DMS53 treated with DMSO at 0.1 percent for 48 hours (cell line): Measurements from ENCODE around the gene HBS1L.
"Not testable (repeated sequence)": the region's sequence is repeated elsewhere in the genome, so short reads cannot be mapped to it uniquely, and the experiment has no call there.

Experiments used
- DNase-seq: peaks from one replicate; lab custom pipeline; 2025; ENCODE audit not compliant: unreplicated experiment; lab: John Stamatoyannopoulos, UW

Gene HBS1L

DNA sequence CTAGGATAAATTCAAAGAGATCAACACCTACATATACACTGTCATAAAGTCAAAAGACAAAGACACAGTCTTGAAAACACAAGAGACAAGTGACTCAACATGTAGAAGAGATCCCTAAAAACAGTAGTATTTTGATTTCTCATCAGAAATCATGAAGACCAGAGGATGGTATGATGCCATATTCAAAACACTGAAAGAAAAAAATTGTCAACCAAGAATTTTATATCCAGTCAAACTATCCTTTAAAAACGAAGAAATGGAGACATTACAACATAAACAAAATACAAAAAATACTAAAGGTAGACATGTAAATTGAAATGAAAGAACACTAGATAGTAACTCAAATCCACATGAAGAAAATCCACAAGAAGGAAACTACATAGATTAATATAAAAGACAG, 27.3 kb upstream of the HBS1L start:
- DNase-seq: no peak

DNA sequence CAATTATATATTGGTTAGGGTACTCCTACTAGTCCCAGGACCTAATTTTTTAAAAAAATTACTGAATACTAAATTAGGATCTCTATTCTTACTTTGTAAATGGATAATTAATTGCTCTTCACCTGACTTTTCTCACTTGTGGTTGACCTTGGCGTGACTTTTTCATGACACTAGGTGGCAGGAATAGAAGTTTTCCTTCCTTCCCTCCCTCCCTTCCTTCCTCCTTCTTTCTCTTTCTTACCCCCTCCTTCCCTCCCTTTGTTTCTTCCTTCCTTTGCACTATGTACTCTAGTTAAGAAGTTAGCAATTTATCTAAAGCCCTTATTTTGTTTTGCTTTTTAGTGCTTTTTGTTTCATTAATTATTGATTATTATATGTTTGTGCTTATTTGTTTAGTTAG, 20.4 kb upstream of the HBS1L start:
- no peak for DNase-seq

DNA sequence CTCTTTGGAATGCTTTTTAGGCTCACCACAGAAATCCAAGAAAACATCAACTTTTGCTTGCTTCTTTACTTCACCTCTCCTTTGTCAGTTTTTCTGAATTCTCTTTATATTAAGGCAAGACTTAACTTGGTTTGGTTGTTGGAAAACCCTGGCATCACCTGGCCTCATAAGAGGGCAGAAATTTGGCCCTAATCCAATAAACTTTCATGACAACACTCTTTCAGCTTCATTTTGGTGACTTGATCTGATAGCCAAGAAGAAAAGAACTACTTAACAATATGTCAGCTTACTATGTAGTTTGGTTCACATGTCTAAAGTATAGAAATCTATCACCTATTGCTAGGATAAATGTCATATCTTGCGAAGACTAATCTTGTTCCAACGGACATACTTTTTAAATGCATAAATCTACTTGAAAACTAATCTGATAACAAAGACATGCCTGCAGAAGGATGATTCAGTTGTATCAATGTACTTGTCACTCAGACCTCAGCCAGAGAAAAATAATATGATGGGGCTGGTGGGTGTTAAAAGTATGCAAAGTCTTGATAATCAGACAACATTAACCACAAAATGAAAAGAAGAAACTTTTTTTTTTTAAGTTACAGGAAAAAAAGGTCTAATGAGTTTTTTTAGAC, 19.3 kb upstream of the HBS1L start:
- no peak for DNase-seq

DNA sequence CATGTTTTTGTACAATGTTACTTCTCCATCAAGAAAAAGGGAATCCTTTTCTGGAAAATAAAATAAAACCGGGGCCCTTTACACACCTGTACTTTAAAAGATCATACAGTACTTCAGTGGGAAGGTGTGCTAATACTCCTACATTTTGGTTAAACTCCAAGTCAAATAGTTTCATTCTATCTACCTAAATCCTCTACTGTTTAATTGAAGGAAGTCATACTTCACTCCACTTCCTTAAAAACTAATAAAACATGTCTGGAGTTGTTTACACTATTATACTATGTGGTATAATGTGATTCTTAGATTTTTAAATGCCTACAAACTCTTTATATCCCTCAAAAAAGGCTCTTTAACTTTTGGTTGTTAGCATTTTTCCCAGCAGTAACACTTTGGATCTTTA, 18.6 kb upstream of the HBS1L start:
- no peak for DNase-seq

DNA sequence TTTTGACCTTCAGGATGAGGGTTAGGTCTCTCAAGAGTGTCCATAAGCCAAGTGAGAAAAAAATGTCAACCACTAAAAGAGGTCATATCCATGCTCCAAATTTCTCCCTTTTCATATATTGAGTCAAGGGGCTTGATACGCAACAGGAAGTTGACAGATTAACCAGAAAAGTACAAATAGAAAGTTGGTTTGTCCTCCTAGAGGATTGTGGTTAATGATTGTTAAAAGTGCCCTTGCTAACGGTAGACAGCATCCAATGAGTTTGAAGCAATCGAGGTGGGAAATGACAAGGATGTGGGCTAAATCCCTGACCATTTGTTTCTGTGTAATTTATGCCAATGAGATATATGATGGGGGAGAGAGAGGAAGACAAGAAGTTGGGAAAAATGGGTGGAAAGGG, 18.1 kb upstream of the HBS1L start:
- DNase-seq: no peak

DNA sequence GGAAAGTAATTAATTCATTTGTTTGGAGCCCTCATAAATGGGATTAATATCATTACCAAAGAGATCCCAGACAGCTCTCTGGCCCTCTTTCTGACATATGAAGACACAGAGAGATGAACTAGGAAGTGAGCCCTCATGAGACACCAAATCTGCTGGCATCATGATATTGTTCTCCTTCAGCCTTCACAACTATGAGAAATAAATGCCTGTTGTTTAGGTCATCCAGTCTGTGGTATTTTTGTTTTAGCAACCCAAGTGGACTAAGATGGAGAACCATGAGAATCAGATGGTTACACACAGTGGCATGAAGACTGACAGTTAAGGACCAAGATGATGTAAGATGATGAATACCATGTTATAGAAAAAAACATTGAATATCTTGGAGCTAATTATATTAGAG, 16.9 kb upstream of the HBS1L start:
- DNase-seq: no peak

DNA sequence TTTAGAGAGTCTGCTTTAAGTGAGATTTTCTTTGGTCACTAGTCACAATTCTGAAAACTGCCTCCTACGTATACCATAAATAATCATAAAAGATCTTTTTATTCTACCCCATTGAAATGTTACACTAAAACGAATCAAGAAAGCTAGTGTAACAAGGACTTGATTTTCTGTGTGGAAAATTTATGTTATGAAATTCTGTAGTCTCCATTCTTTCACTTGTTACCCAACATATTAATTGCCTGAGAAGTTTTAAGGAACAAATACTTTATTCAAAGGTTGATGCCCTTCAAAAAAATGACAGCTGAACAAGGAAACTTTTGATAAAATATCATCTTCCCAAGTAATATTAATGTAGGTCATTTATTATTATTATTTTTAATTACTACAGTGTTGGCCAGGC, 13.3 kb upstream of the HBS1L start:
- no peak for DNase-seq

DNA sequence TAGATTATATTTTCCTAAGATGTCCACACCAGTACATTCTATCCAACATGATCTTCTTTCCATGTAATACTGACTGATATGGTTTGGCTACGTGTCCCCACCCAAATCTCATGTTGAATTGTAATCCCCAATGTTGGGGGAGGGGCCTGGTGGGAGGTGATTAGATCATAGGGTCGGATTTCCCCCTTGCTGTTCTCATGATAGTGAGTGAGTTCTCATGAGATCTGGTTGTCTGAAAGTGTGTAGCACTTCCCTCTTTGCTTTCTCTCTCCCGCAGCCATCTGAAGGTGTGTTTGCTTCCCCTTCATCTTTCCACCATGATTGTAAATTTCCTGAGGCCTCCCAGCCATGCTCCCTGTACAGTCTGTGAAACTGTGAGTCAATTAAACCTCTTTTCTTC, 12.2 kb upstream of the HBS1L start:
- DNase-seq: no peak

DNA sequence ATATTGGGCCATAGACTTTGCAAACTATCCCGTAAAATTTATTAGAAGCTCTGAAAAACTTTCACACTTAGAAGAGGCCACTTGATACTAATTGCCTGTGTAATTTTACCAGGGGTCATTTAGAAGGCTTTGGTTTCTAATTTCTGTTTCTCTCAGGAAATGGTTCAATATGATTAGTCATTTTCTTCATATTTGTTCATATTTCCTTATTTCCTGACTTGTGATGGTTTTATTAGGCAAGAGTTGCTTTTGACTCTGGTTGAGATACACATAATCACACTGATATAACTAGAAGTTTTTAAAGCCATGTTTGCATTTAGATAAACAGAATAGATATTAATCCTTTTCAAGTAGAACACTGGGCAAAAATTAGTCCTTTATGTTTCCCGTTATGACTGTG, 11.8 kb upstream of the HBS1L start:
- DNase-seq: no peak

DNA sequence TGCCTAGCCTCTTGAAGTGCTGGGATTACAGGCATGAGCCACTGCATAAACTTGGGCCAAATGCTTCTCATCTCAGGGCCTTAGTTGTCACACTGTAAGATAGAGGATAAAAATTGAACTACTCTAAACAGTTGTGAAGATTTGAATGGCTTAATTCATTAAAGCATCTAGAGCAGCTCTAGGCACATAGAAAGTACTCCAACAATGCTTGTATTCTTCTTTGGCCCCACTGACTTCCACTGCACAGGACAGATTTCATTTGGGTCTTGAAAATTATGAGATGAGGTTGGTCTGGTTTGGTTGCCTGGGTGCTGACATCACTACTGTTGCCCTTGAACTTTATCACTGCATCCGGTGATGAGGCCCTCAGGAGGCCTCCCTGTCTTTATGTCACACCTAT, 10.0 kb upstream of the HBS1L start:
- no peak for DNase-seq

DNA sequence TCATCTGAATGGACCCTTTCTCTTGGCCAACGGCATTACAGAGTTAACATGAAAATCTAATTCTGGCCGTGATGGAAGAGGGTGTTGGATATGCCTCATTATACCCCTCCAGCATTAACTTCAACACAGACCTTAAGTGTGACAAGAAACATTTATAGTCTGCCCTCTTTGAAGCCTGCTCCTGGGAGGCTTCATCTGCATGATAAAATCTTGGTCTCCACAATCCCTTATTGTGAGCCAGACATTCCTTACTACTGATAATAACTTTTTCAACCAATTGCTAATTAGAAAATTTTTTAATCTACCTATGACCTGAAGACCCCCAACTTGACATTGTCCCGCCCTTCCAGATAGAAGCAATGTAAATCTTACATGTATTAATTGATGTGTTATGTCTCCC, 9.3 kb upstream of the HBS1L start:
- no peak for DNase-seq

DNA sequence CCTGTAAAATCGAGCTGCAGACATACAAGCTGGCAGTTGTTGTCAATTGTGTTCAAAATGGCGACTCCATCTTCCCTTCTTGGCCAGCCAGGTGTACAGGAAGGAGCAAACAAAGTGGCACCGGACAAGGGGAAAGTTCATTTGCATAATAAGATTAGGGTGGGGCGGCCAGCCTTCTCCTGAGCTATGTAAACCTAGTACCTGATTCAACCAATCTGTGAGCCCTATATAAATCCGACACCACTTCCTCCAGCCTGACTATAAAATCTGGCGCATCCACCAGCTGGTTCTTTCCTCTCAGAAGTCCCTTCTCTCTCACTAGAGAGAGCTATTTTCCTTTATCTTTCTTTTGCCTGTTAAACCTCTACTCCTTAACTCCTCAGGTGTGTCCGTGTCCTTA, 8.1 kb upstream of the HBS1L start:
- no peak for DNase-seq

DNA sequence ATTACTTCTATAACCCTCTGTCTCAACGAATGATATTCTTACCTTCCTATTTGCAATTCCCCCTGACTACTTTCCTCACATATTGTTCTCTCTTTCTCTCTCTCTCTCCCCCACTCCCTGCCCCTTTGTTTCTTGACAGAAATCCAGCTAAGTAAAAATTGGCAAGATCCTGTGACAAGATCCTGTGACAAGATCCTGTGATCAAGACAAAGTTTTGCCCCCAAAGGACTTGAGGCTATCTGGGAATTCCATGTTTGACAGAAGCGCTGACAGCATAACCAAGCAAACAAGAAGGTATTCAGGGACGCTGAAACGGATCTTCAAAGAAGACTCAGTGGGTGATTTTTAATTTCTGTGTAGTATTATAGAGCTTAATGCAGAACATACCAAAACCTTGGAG, 5.5 kb upstream of the HBS1L start:
- DNase-seq: no peak

DNA sequence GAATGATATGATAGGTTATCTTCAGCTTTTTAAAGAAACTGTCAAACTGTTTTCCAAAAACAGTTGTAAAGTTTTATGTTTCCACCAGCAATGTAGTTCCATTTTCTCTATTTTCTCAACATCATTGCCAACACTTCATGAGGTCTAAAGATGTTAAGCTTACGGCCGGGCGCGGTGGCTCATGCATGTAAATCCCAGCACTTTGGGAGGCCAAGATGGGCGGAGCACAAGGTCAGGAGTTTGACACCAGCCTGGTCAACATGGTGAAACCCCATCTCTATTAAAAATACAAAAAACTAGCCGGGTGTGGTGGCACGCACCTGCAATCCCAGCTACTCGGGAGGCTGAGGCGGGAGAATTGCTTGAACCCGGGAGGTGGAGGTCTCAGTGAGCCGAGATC, 3.7 kb upstream of the HBS1L start:
- not testable (repeated sequence) for DNase-seq

DNA sequence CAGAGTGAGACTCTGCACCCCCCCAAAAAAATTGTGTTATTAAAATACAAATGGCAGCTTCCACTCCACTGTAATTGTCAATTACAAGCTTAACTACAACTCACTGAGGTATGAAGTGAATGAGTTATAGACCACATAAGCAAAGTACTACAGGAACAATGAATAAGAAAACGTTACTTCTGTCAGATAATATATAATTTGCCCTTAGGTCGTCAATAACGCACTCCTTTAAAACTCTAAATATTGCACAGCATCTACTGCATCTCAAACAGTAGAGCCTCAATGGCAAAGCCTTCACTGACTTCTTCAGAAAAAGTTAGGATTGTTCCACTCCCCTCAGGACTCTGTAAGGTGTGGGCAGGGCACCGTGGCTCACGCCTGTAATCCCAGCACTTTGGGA, 2.0 kb upstream of the HBS1L start:
- no peak for DNase-seq

DNA sequence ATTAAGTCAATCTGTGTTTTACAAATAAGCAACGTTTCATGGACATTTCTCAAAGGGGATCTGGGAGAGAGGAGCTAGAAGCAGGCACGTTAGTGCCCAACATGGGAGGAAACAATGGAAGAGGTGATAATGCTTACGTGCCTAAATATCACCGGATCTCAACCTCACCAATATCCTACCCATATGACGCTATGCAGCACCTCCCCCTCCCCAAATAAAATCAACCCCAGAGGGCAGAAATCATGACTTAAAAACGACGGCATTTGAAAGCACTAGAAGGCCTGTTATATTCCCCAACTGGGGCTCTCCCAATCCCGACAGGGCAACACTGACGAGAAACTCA, 425 bp downstream of the HBS1L start:
- DNase-seq: no peak

DNA sequence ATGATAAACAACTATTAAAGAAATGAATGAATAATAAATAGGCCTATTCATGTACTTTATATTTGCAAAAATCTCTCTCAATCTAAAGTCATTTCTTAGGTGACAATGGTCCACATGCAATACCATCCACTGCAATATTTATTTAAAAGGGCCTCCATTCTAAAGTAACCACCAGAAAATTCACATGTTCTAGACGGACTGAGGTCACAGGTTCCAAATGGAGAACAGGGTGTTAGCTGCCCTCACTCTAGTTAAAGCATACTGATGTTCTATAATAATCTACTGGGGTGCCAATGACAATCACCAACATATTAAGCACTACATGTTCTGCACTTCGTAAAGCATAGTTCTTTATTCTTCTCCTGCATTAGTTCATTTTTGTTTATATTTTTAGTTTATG, 1.2 kb downstream of the HBS1L start:
- DNase-seq: no peak

DNA sequence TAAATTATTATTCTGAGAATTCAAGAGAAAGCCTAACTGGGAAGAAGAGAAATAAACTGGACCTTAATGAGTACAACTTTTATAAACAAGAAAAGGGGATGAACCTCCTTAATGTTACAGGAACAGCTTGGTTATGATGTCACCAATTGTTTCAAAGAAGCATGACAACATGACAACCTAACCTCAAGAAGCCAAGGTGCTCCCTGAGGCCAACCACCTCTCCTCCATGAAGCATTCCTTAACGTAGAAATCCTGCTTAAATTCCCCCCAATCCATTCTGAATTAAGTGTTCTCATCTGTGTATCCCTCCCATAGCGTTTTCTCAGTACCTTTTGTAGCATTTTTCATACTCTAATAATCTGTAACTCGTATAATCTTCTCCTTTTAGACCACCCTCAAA, 1.7 kb downstream of the HBS1L start:
- DNase-seq: no peak

DNA sequence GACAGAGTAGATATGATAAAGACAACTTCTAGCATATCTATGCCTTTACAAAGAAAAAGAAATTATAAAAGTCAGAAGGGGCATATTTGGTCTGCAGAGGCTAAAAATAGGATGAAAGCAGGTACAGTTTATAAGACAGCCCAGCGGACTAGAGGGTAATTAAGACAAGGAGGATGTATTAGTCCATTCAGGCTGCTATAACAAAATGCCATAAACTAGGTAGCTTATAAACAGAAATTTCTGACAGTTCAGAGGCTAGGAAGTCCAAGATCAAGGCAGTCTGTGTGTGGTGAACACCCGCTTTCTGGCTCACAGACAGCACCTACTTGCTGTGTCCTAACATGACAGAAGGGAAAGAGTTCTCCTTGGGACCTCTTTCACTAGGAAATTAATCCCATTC, 5.7 kb downstream of the HBS1L start:
- DNase-seq: no peak

DNA sequence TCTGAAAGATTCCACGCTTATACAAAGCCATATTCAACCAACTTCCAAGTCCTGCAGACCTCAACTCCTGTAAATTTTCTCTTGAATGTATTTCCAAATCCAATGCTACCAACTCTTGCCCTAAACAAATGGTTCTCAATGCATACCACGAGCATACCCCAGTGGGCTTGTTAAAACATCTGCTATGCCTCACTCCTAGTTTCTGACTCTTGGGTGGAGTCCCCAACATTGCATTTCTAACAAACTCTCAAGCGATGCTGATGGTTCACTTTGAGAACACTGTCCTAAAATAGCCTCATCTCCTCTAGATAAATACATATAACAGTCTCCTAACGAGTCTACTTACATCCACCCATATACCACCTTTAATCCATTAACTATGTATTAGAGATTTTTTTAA, 7.3 kb downstream of the HBS1L start:
- no peak for DNase-seq

DNA sequence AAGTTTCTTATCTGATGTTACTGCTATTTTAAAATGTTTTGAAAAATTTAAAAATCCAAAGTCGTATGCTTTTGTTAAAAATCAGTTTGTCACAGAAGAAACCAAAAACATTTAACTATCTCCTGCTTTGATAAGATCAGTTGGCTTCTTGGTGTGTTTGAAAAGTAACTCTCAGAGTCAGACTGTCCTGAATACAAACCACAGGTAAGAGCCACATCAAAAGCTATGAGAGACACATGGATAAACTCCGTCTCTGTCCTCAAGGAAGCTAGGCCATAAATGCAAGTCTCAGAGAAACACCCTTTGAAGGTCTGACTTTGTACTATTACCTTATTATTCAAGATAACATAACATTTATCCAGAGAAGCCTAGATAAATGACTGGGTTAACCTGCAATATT, 7.7 kb downstream of the HBS1L start:
- DNase-seq: no peak

DNA sequence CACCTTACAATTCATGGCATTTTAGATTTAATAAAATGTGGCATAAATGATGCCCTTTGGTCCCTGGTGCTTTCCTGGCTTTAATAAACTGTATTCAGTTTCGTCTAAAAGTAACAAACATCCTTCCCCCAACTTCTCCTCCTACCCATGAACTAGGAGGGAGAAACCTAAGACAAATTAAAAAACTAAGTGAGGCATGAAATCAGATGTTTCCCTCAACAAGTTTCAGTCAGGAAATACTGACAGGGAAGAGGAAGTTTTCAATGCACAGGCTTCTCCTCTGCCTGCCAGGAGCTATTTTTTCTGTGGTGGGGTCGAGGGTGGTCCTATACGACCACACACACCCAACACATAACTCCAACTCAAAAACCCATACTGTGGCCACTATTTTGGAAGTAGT, 10.0 kb downstream of the HBS1L start:
- no peak for DNase-seq

DNA sequence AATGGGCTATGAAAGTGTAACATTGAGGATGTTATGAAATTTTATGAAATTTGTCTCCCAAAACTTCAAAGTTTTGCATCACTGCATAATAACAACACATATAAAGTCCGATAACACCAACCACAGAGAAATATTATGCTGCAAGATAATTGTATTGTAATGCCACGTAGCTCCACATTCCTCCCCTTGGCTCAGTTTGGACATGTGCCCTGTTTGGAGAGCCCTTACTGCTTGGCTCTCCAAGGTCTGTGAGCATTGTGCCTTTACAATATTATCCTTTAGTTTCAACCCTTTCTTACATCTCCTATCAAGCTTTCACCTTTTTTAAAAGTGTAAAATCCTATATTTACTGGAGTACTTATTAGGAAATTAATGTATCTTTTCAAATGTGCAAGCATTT, 10.8 kb downstream of the HBS1L start:
- DNase-seq: no peak

DNA sequence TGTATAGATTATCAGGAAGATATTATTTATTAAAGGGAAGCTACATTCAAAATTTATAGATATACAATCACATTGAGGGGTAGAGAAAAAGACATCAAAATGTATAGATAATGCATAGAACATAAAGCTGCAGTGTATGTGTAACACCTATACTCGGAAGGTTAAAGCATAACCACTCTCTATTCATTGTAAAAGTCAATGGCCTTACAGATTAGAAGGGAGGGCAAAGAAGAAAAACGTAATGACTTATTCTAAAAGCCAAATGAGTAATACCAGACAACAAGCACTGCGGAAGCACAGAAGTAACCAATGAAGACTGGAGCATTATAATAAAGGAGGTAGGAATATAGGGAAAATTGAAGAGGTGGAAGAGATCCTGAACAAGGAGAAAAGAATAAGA, 11.3 kb downstream of the HBS1L start:
- DNase-seq: no peak
